NCI-H2029 treated with DMSO at 0.1 percent for 48 hours (cell line): ENCODE data around the gene ARL4D.
"Not testable (repeated sequence)": the region's sequence is repeated elsewhere in the genome, so short reads cannot be mapped to it uniquely, and the experiment has no call there.

Experiments
- DNase-seq: peaks from one replicate; lab custom pipeline; 2025; lab: John Stamatoyannopoulos, UW

Gene ARL4D

GRCh38 chr17:43369986-43370385 lies 28.8 kb upstream of the ARL4D start:
- no peak for DNase-seq

GRCh38 chr17:43371227-43371821 lies 27.5 kb upstream of the ARL4D start:
- no peak for DNase-seq

GRCh38 chr17:43372273-43372911 lies 26.4 kb upstream of the ARL4D start:
- no peak for DNase-seq

GRCh38 chr17:43373356-43373755 lies 25.4 kb upstream of the ARL4D start:
- no peak for DNase-seq

- DNase-seq: not testable (repeated sequence)
Measured at GRCh38 chr17:43375915-43376314, 22.9 kb upstream of the ARL4D start.

DNA sequence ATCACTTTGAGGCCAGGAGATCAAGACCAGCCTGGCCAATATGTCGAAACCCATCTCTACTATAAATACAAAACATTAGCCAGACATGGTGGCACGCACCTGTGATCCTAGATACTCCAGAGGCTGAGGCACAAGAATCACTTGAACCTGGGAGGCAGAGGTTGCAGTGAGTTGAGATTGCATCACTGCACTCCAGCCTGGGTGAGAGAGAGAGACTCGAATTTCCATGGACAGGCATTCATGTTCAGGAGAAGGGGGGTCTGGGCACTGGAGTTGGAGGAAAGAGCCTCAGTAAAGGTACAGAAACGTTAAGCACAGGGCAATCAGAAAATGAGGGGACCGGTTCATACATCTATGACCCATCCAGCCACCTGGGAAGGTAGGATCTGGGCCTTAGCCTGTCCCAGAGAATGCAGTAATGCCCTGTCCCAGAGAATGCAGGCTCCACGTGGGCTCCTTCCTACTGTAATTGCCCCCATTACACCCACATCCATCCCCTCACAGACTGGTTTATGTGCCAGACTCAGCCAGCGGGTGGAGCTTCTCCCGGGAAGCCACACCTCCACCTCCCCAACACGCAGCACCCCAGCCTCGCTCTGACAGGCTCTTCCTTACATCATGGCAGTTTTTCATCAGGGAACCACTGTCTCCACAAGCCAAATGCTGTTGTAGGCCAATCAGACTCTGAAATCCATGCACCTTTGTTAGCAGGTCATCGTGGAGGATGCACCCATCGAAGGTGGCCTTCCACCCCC lies 21.6 kb upstream of the ARL4D start:
- no peak for DNase-seq

DNA sequence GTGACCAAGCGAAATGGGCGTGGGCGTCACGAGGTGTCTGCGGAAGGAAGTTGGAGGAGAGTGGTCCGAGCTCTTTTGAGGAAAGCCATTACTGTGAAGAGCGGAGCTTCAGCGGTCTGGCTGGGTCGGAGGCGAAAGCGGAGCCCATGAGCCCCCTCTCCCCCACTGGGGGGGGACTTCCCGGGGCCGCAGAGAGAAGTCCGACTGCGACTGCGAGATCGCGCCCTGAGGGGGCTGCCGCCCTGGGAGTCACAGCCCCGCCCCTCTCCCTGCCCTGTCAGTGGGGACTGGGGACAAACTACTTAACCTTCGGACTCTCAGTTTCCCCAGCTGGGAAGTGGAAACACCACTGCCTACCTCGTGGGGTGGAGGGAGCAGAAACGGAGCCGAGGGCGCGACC lies 20.0 kb upstream of the ARL4D start:
- DNase-seq: no peak

- DNase-seq: no peak
Measured at GRCh38 chr17:43380307-43380706, 18.5 kb upstream of the ARL4D start.

DNA sequence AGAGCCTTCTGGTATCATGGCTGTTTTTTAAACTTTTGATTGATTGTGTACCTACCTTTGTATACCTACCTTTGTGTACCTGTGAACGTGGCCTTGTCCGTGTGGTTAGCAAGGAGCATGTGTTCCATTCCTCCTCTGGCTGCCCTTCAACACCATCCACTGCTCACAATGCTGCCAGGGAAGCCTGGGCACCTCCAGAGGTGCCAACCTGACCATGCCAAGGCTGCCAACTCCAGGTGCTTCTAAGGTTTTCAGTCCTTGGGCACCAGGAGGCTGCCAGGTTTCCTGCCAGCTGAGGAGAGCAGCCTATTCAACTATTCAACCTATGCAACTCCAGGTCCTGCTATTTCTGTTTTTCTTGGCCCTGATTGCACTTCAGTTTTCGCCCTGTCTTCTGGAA lies 17.6 kb upstream of the ARL4D start:
- no peak for DNase-seq

- DNase-seq: no peak
Measured at GRCh38 chr17:43381621-43382020, 17.2 kb upstream of the ARL4D start.

GRCh38 chr17:43382776-43383175 lies 16.0 kb upstream of the ARL4D start:
- no peak for DNase-seq

DNA sequence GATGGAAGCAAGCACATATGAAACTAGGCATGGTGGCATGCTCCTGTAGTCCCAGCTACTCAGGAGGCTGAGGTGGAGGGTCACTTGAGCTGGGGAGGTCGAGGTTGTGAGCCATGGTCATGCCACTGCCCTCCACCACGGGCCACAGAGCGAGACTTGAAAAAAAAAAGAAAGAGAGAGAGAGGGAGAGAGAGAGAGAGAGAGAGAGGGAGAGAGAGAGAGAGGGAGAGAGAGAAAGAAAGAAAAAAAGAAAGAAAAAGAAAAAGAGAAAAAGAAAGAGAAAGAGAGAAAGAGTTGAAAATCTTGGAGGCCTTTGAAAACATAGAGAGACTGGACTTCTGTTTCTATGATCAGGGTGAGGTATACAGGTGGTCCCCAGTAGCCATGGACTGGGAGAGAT lies 15.4 kb upstream of the ARL4D start:
- no peak for DNase-seq

- DNase-seq: no peak
Measured at GRCh38 chr17:43383826-43384475, 14.8 kb upstream of the ARL4D start.

DNA sequence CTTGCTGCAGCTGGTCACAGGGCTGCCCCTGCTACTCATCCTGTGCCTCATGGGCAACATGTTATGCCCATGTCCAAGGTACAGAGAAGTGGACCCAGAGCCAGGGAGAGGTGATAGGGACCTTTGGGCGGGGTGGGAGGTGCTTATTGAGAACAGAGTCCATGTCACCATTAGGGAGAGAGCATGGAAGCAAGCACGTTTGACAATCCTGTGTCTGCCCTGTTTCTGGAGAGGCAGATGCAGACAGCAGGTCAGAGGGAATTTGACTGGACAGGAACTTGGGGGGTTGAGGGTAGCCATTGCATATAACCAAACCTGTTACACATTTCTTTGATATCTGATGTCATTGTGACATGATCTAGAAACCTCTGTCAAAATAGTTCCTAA lies 14.3 kb upstream of the ARL4D start:
- no peak for DNase-seq

DNA sequence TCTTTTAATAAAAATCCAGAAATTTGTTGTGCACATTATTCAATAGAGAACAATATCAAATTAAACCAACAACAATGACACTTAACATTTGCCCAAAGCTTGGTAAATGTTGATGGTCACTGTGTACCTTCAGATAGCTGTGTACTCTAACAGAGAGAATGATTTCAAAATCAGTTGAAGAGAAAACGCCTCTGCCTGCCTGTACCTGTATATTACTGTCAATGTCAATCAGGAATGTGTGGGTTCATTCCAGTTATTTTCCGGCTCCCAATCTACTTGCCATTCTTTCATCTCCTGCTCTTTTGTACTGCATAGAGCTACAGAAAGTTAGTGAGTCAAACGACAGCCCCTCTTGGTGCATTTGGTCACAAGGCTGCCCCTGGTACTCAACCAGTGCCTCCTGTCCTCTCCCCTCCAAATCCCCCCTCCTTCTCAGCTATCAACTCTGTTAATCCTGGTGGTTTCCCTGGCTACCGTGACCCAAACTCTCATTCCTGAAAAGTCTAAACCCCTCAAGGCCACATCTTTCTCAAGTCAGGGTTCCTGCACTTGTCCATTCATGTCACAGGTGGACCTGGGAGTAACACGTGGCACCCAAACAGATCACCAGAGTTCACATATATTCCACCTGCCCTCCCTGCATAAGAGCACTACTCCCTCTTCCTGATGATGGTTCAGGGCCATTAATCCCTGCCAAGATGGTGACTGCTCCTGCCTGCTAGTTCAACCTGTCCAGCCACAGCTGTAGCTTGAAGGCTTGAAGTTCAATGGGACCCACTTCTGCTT lies 13.6 kb upstream of the ARL4D start:
- no peak for DNase-seq

DNA sequence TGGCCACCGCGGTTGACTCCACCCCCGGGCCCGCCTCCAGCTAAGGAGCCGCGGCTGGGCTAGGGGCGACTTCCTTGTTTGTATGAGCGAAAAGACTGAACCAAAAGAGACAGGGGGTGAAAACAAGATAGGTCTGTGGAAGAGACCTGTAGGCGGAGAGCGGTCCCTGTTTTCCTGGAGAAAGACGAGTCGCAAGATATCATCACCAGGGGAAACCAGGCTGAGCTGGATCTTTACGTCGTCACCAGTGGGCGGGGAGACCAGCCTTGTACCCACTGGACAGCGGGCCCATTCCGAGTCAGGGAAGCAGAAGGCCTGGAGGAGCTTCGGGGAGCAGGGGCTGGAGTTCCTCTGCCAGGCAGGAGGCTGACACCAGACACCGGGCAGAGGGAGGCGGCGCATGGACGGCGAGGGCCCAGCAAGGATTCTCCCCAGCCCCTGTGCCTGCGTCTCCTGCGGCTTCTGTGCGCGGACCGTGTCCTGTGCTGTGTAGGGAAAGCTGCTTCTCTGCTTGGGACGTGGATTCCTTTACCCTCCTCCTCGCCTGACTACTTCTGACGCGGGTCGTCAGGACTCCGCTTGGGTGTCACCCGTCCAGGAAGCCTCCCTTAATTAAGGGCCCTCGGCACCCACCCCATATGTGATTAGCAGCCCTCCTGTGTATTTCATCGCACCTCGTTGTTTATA lies 10.3 kb upstream of the ARL4D start:
- DNase-seq: peak; percentile 58

GRCh38 chr17:43389046-43389947 lies 9.5 kb upstream of the ARL4D start:
- peak; percentile 48 for DNase-seq

DNA sequence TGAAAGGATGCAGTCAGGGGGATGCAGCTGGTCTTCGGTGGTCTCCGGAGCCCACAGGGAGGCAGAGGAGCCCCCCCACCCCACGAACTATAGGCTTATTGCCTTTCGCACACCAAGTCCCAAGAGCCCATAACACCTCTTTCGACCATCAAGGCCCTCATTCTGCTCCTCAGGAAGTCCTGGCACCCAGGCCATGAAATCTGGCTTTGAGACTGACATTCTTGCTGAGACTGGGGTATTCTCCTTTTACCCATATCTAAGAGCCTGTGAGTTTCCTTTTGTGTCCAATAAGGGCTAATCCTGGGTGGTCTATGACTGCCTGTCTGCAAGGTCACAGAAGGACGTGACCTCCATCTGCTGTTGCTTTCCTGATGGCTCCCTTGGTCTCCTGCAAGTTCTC lies 6.4 kb upstream of the ARL4D start:
- no peak for DNase-seq

- peak; percentile 71 for DNase-seq
Measured at GRCh38 chr17:43393944-43394482, 4.8 kb upstream of the ARL4D start.

DNA sequence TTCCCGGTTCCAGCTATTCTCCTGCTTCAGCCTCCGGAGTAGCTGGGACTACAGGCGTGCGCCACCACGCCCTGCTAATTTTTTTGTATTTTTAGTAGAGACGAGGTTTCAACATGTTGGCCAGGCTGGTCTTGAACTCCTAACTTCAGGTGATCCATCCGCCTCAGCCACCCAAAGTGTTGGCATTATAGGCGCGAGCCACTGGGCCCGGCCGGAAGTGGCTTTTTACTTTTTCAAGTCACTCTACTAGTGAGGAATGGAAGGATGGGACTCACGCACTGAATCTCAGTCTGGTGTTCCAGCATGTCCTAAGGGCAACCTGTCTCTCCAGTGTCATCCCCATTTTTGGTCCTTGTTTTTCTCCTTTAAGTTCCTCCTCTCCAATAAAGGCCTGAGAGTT lies 4.1 kb upstream of the ARL4D start:
- DNase-seq: not testable (repeated sequence)
